Umbilical cord (tissue), 2 donors: ENCODE data around the gene SEMA3A. TPM values are rescaled to one million over a fixed set of nuclear protein-coding genes. Genes with fewer than 3 reads are reported as not detected.

Experiments used
- DNase-seq: peaks from one replicate; pipeline ENCODE4 v3.0.0-alpha.2; 2015; ENCODE audit warnings: low spot score
- total RNA-seq: library from RNA; depleted of rRNA; stranded (reverse); fragments of >200 nt; gene quantifications from one replicate; pipeline ENCODE4 v1.2.3, GENCODE V29; 2014; ENCODE audit warnings: low replicate concordance; ENCODE audit not compliant: insufficient read depth

SEMA3A gene
- total RNA-seq, 1 donor from 2014 or later: 10.4 TPM

- DNase-seq: no peak
Measured at GRCh38 chr7:83934118-83934734, 260.4 kb downstream of the SEMA3A start.

GRCh38 chr7:83931968-83932367 lies 262.6 kb downstream of the SEMA3A start:
- DNase-seq: no peak

GRCh38 chr7:83930262-83930661 lies 264.3 kb downstream of the SEMA3A start:
- no peak for DNase-seq

GRCh38 chr7:83925860-83926259 lies 268.7 kb downstream of the SEMA3A start:
- DNase-seq: no peak

- no peak for DNase-seq
Measured at GRCh38 chr7:83921941-83922607, 272.5 kb downstream of the SEMA3A start.

GRCh38 chr7:83921271-83921940 lies 273.2 kb downstream of the SEMA3A start:
- no peak for DNase-seq

GRCh38 chr7:83918142-83918541 lies 276.4 kb downstream of the SEMA3A start:
- DNase-seq: no peak

GRCh38 chr7:83913174-83913573 lies 281.4 kb downstream of the SEMA3A start:
- no peak for DNase-seq

- DNase-seq: no peak
Measured at GRCh38 chr7:83908526-83908925, 286.1 kb downstream of the SEMA3A start.
